ENCODE results near the gene PLCB4. TPM values are rescaled to one million over a fixed set of nuclear protein-coding genes. Genes with fewer than 3 reads are reported as not detected.
A peak's percentile ranks its signal among the peaks of the same experiment; 100 is the strongest.
"Not testable (repeated sequence)": the region's sequence is repeated elsewhere in the genome, so short reads cannot be mapped to it uniquely, and the experiment has no call there.

PLCB4 gene
- total and polyA plus RNA-seq, 4 donors: 17.1 to 32.5 (median 21.2) TPM

GRCh38 chr20:9363673-9364072 is 294.8 kb downstream of the PLCB4 start:
- Histone ChIP-seq H3K27me3 (ENCODE audit: control insufficient read depth, insufficient read depth, low read length) (no peaks in the 10 kb centered on the region), H3K9me3 (ENCODE audit: control insufficient read depth, insufficient read depth, low read length) (no peaks in the 10 kb centered on the region), H3K4me3 (ENCODE audit: low read depth, low read length) (no peak overlapping the region), H3K27ac (ENCODE audit: low read depth, low read length) (no peak overlapping the region), H3K4me1 (ENCODE audit: control insufficient read depth, insufficient read depth, low read length) (peaks cover 4% of the 10 kb centered on the region), H3K36me3 (ENCODE audit: control insufficient read depth, insufficient read depth, low read length) (no peaks in the 10 kb centered on the region)
- DNase-seq (ENCODE audit: low read depth in 4 of 6, low spot score in 6 of 6): no peak
- WGBS (ENCODE audit: insufficient coverage): 100% methylated on average over 1 of the region's 2 CpGs

- Histone ChIP-seq H3K4me3 (ENCODE audit: low read depth, low read length) (no peak overlapping the region), H3K9me3 (ENCODE audit: control insufficient read depth, insufficient read depth, low read length) (no peaks in the 10 kb centered on the region), H3K27me3 (ENCODE audit: control insufficient read depth, insufficient read depth, low read length) (no peaks in the 10 kb centered on the region), H3K27ac (ENCODE audit: low read depth, low read length) (no peak overlapping the region), H3K36me3 (ENCODE audit: control insufficient read depth, insufficient read depth, low read length) (no peaks in the 10 kb centered on the region), H3K4me1 (ENCODE audit: control insufficient read depth, insufficient read depth, low read length) (no peaks in the 10 kb centered on the region)
- DNase-seq (ENCODE audit: low read depth in 4 of 6, low spot score in 6 of 6): no peak
These were observed 298.4 kb downstream of the PLCB4 start for GRCh38 chr20:9367328-9367727.

- Histone ChIP-seq H3K9me3 (ENCODE audit: control insufficient read depth, insufficient read depth, low read length) (no peaks in the 10 kb centered on the region), H3K27ac (ENCODE audit: low read depth, low read length) (no peak overlapping the region), H3K4me3 (ENCODE audit: low read depth, low read length) (no peak overlapping the region), H3K4me1 (ENCODE audit: control insufficient read depth, insufficient read depth, low read length) (no peaks in the 10 kb centered on the region), H3K27me3 (ENCODE audit: control insufficient read depth, insufficient read depth, low read length) (no peaks in the 10 kb centered on the region), H3K36me3 (ENCODE audit: control insufficient read depth, insufficient read depth, low read length) (no peaks in the 10 kb centered on the region)
- DNase-seq (ENCODE audit: low read depth in 4 of 6, low spot score in 6 of 6): no peak
- WGBS (ENCODE audit: insufficient coverage): no CpG with 5 or more reads among the region's 2 CpGs
These were observed 298.9 kb downstream of the PLCB4 start for GRCh38 chr20:9367746-9368145.

GRCh38 chr20:9368893-9369292 is 300.0 kb downstream of the PLCB4 start:
- Histone ChIP-seq H3K4me3 (ENCODE audit: low read depth, low read length) (no peak overlapping the region), H3K9me3 (ENCODE audit: control insufficient read depth, insufficient read depth, low read length) (no peaks in the 10 kb centered on the region), H3K27ac (ENCODE audit: low read depth, low read length) (no peak overlapping the region), H3K36me3 (ENCODE audit: control insufficient read depth, insufficient read depth, low read length) (no peaks in the 10 kb centered on the region), H3K27me3 (ENCODE audit: control insufficient read depth, insufficient read depth, low read length) (no peaks in the 10 kb centered on the region), H3K4me1 (ENCODE audit: control insufficient read depth, insufficient read depth, low read length) (no peaks in the 10 kb centered on the region)
- peak in 1 of 6 donors; percentile 26 for DNase-seq (ENCODE audit: low read depth in 4 of 6, low spot score in 6 of 6)
- WGBS (ENCODE audit: insufficient coverage): 22% methylated on average over 3 of the region's 4 CpGs

- H3K4me1 ChIP-seq (ENCODE audit: control insufficient read depth, insufficient read depth, low read length): no peaks in the 10 kb centered on the region
- H3K27me3 ChIP-seq (ENCODE audit: control insufficient read depth, insufficient read depth, low read length): no peaks in the 10 kb centered on the region
- H3K36me3 ChIP-seq (ENCODE audit: control insufficient read depth, insufficient read depth, low read length): no peaks in the 10 kb centered on the region
- WGBS (ENCODE audit: insufficient coverage): 83% methylated on average over 4 of the region's 4 CpGs
- H3K4me3 ChIP-seq (ENCODE audit: low read depth, low read length): no peak overlapping the region
- no peak for DNase-seq (ENCODE audit: low read depth in 4 of 6, low spot score in 6 of 6)
- no peak overlapping the region for H3K27ac ChIP-seq (ENCODE audit: low read depth, low read length)
- H3K9me3 ChIP-seq (ENCODE audit: control insufficient read depth, insufficient read depth, low read length): no peaks in the 10 kb centered on the region
These were observed 300.7 kb downstream of the PLCB4 start for GRCh38 chr20:9369557-9369956.

- no peaks in the 10 kb centered on the region for H3K9me3 ChIP-seq (ENCODE audit: control insufficient read depth, insufficient read depth, low read length)
- no peak overlapping the region for H3K4me3 ChIP-seq (ENCODE audit: low read depth, low read length)
- no peaks in the 10 kb centered on the region for H3K4me1 ChIP-seq (ENCODE audit: control insufficient read depth, insufficient read depth, low read length)
- DNase-seq (ENCODE audit: low read depth in 4 of 6, low spot score in 6 of 6): no peak
- H3K27me3 ChIP-seq (ENCODE audit: control insufficient read depth, insufficient read depth, low read length): no peaks in the 10 kb centered on the region
- H3K27ac ChIP-seq (ENCODE audit: low read depth, low read length): no peak overlapping the region
- 80% methylated on average over 2 of the region's 5 CpGs for WGBS (ENCODE audit: insufficient coverage)
- no peaks in the 10 kb centered on the region for H3K36me3 ChIP-seq (ENCODE audit: control insufficient read depth, insufficient read depth, low read length)
These were observed 305.2 kb downstream of the PLCB4 start for GRCh38 chr20:9374072-9374471.

- WGBS (ENCODE audit: insufficient coverage): no CpG with 5 or more reads among the region's 1 CpG
- no peaks in the 10 kb centered on the region for H3K27me3 ChIP-seq (ENCODE audit: control insufficient read depth, insufficient read depth, low read length)
- no peaks in the 10 kb centered on the region for H3K4me1 ChIP-seq (ENCODE audit: control insufficient read depth, insufficient read depth, low read length)
- H3K36me3 ChIP-seq (ENCODE audit: control insufficient read depth, insufficient read depth, low read length): no peaks in the 10 kb centered on the region
- no peaks in the 10 kb centered on the region for H3K9me3 ChIP-seq (ENCODE audit: control insufficient read depth, insufficient read depth, low read length)
- DNase-seq (ENCODE audit: low read depth in 4 of 6, low spot score in 6 of 6): no peak
- H3K27ac ChIP-seq (ENCODE audit: low read depth, low read length): no peak overlapping the region
- H3K4me3 ChIP-seq (ENCODE audit: low read depth, low read length): no peak overlapping the region
These were observed 305.6 kb downstream of the PLCB4 start for GRCh38 chr20:9374480-9374879.

- H3K4me1 ChIP-seq (ENCODE audit: control insufficient read depth, insufficient read depth, low read length): no peaks in the 10 kb centered on the region
- no peak overlapping the region for H3K4me3 ChIP-seq (ENCODE audit: low read depth, low read length)
- no peaks in the 10 kb centered on the region for H3K27me3 ChIP-seq (ENCODE audit: control insufficient read depth, insufficient read depth, low read length)
- WGBS (ENCODE audit: insufficient coverage): no CpG with 5 or more reads among the region's 1 CpG
- no peak overlapping the region for H3K27ac ChIP-seq (ENCODE audit: low read depth, low read length)
- no peaks in the 10 kb centered on the region for H3K36me3 ChIP-seq (ENCODE audit: control insufficient read depth, insufficient read depth, low read length)
- DNase-seq (ENCODE audit: low read depth in 4 of 6, low spot score in 6 of 6): no peak
- no peaks in the 10 kb centered on the region for H3K9me3 ChIP-seq (ENCODE audit: control insufficient read depth, insufficient read depth, low read length)
These were observed 306.4 kb downstream of the PLCB4 start for GRCh38 chr20:9375221-9375681.

GRCh38 chr20:9377007-9377406 is 308.1 kb downstream of the PLCB4 start:
- H3K9me3 ChIP-seq (ENCODE audit: control insufficient read depth, insufficient read depth, low read length): no peaks in the 10 kb centered on the region
- no peak for DNase-seq (ENCODE audit: low read depth in 4 of 6, low spot score in 6 of 6)
- no peaks in the 10 kb centered on the region for H3K27me3 ChIP-seq (ENCODE audit: control insufficient read depth, insufficient read depth, low read length)
- no peaks in the 10 kb centered on the region for H3K4me1 ChIP-seq (ENCODE audit: control insufficient read depth, insufficient read depth, low read length)
- no CpG with 5 or more reads among the region's 2 CpGs for WGBS (ENCODE audit: insufficient coverage)
- H3K36me3 ChIP-seq (ENCODE audit: control insufficient read depth, insufficient read depth, low read length): no peaks in the 10 kb centered on the region
- H3K4me3 ChIP-seq (ENCODE audit: low read depth, low read length): no peak overlapping the region
- H3K27ac ChIP-seq (ENCODE audit: low read depth, low read length): no peak overlapping the region

GRCh38 chr20:9385345-9386310 is 316.7 kb downstream of the PLCB4 start:
- not testable (repeated sequence) for H3K27ac ChIP-seq (ENCODE audit: low read depth, low read length); DNase-seq (ENCODE audit: low read depth in 4 of 6, low spot score in 6 of 6); H3K4me3 ChIP-seq (ENCODE audit: low read depth, low read length); H3K4me1 ChIP-seq (ENCODE audit: control insufficient read depth, insufficient read depth, low read length); H3K27me3 ChIP-seq (ENCODE audit: control insufficient read depth, insufficient read depth, low read length); H3K9me3 ChIP-seq (ENCODE audit: control insufficient read depth, insufficient read depth, low read length); H3K36me3 ChIP-seq (ENCODE audit: control insufficient read depth, insufficient read depth, low read length)
- 97% methylated on average over 55 of the region's 61 CpGs for WGBS (ENCODE audit: insufficient coverage)

Measured in spinal cord (tissue), 10 donors.